Right lobe of liver (tissue), 4 donors: ENCODE measurements around the gene S100PBP.

Experiments
- POLR2A ChIP-seq: fragments of 450-650 bp; IDR thresholded peaks from one replicate; pipeline ENCODE4 v1.6.1; 2017; ENCODE audit warnings: antibody characterized with exemption, mild to moderate bottlenecking
- TF ChIP-seq, protein P1 (sequence below), 4 donors: fragments of 200-600 bp in 3 of 4; fragments of 450-650 bp in 1 of 4; IDR thresholded peaks; one replicate each; pipeline versions ENCODE4 v1.5.1 to v1.8.0; 2016 to 2022; ENCODE audit warnings: antibody characterized with exemption in 4 of 4, mild to moderate bottlenecking in 2 of 4
- donor health status: DM: no; HTN: no; CAD: no.
- donor health status: DM: no; HTN: no; CAD: no.
- donor health status: DM: no; HTN: yes; CAD: no.

DNA sequence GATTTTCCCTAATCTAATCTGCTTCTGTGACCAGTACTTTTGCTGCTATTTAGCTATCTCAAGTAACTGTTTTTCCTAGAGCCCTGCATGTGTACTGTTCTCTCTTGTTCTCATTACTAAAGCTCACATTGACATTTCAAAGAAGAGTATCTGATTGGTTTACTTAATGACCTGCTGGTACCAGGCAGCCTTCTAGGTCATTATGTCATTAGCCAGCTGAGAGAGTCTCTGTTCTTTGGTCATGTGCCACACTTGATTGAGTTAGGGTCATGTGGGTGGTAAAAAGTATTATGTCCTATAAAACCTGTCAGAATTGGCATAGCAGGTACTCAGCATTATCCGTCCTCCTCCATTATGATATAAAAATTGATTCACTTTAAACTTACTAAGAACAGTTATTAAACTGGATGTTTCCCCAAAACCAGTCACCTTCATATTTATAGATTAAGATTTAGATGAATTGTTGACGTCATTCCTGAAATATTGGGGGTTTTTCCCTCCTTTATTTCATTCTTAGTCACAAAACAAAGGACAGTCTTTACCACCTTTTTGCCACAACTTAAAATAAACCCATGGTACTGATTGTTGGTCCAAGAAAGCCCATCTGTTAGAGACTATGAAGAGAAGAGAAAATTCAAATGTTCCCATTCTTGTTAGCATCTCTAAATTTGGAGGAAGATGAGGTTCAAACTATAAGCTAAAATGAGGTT lies 31.1 kb downstream of the S100PBP start:
- TF ChIP-seq, protein P1, sequence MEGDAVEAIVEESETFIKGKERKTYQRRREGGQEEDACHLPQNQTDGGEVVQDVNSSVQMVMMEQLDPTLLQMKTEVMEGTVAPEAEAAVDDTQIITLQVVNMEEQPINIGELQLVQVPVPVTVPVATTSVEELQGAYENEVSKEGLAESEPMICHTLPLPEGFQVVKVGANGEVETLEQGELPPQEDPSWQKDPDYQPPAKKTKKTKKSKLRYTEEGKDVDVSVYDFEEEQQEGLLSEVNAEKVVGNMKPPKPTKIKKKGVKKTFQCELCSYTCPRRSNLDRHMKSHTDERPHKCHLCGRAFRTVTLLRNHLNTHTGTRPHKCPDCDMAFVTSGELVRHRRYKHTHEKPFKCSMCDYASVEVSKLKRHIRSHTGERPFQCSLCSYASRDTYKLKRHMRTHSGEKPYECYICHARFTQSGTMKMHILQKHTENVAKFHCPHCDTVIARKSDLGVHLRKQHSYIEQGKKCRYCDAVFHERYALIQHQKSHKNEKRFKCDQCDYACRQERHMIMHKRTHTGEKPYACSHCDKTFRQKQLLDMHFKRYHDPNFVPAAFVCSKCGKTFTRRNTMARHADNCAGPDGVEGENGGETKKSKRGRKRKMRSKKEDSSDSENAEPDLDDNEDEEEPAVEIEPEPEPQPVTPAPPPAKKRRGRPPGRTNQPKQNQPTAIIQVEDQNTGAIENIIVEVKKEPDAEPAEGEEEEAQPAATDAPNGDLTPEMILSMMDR (IDR thresholded peaks at IDR 0.05): no peak
- TF ChIP-seq POLR2A: no peak
